HG02678 (cell line): ENCODE measurements around the gene OPCML.

Source experiments
- ATAC-seq: cut with Tn5 transposase; IDR thresholded peaks from one replicate; pipeline ENCODE4 v1.9.1; 2021; ENCODE audit warnings: mild to moderate bottlenecking, moderate library complexity; ENCODE audit not compliant: unreplicated experiment

Gene OPCML

DNA sequence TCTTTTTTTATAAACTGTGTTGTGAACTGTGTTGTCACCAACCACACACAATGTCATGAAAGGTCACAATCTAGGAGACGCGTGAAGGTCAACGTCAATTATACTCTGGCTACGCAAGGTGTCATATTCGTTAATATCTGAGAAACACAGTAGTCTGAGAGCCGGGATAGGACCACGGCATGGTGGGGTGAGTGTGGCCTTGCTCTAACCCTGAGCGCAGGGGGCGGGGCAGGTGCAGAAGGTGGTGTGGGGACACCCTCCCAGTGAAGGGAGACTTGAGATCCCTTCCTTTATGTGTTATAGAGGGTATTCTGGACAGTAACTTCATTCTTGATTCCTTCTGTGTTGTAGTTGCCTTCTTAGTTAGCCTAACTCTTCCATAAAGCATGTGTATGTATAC is 883.0 kb downstream of the OPCML start:
- ATAC-seq, result no peak

GRCh38 chr11:132648851-132649250 is 883.5 kb downstream of the OPCML start:
- no peak for ATAC-seq

GRCh38 chr11:132646890-132647289 is 885.4 kb downstream of the OPCML start:
- no peak for ATAC-seq

GRCh38 chr11:132644520-132645239 is 887.6 kb downstream of the OPCML start:
- no peak for ATAC-seq

GRCh38 chr11:132643239-132643638 is 889.1 kb downstream of the OPCML start:
- no peak for ATAC-seq

DNA sequence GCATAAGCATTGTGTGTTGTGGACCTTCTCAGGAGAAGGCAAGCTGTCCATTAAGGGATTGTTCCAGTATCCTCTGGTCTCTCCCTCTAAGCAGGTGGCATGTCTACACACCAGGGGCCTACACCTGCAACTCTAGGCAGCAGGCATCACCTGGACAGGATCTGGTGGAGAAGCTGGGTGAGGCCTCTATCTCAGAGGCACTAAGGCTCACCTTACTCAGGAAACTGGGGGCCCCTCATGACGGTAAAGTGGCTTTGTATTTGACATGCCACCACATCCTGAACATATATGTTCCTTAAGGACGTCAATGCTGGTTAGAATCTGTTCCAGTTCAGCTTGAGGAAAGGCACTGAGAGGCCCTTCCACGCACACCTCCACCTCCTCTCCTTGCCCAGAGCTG is 891.3 kb downstream of the OPCML start:
- ATAC-seq, result no peak

DNA sequence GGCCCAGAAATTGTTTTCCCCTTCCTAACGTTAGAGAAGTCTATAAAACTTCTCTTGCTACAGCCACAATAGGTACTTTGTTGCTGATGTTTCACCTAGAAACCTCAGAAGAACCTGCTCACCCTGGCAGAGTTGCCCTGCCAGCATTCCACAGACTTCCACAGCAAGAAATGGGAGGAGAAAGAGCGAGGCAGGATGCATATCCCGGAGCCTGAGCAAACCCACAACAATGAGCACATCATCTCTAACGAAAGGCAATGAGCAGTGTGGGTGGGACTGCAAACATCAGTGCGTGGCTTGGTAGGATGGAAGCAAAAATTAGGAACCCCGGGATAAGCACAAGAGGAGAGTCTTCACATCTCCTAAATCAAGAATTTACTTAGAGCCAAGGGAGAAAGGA is 892.3 kb downstream of the OPCML start:
- no peak for ATAC-seq

DNA sequence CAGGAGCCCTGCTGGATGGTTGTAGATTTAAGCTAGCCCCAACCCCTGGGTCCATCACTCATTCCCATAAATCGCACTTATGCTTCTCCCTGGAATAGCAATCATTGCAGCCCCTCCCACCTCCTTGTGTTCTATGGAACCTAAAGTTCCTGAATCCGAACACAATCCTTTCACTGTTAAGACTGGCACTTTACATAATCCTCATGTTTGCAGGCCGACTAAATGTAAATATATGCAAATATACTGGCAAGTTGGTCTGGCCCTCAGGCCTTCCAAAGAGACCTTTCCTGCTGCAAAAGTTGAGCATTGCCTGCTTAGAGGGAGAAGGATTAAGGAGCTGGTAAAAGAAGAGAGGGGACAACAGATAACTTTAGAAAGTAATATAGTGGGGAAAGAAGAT is 892.9 kb downstream of the OPCML start:
- ATAC-seq, result no peak

DNA sequence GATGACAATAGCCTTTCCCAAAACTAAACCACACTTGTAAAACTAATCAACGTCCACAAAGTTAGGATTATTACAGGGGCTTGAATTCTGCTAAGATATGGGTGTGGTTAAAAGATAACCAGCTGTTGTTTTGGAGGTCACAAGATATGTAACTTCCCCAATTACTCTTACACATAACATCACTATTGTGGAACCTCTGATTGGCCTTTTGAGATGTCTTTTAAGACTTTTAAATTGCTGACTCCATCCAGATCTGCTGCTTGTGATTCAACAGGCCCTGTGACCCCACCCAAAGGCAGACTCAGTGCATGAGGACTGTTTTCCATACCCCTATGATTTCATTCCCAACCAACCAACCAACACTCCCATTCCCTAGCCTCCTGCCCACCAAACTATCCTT is 893.9 kb downstream of the OPCML start:
- ATAC-seq, result no peak

DNA sequence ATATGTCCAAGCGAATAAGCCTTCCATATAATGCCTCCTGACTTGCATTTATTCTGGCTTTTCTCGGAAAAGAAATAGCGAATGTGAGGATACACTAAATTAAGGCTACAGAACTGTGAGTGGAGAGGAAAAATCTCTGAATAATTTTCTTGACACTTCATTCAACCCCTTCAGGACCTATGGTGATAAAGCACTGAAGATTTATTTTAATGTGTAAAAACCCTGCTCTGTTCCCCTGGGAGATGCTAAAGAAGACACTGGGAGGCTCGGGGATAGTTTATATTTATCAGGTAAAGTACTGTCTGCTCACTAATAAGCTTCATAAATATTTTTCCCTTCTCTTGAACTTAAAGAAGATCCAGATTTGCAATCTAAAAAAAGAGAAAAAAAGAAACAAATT is 895.8 kb downstream of the OPCML start:
- no peak for ATAC-seq

DNA sequence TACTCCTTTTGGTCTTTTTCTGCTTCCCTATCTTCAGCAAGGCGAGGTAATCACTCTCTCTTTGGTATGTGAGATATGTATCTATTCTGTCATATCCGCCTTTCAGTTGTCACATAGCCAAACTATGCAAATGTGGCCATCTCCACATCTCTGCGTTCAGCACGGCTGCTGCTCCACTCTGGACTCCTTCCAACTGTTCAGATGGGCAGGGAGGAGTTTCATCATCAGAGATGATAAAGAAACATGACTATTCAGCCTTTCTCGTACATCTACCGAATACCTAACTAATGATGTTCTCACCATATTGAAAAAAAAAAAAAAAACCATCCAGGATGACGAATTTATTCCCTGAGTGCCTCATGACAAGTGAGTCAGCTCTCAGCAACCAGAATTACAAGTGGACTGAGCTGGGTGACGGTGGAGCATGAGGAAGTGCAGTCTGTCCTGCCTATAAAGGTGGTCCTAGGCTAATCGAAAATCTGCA is 899.6 kb downstream of the OPCML start:
- no peak for ATAC-seq

DNA sequence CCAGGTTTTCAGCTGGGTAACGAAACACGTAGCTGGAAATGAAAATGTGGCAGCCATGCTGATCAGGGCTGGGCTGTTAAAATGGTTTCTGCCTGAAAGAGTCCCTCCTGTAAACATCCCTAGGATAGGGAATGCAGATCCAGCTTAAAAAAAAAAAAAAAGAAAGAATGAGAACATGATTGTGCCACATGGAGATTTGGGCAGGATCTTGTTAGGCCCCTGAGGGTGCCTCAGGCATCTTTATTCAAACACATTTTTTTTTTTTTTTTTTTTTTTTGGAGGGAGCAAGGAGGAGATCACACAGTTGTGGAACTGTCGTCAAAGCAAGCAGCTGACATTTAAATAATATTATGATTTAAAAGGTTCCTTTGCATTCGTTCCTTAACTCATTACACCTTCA is 900.3 kb downstream of the OPCML start:
- ATAC-seq, result no peak

GRCh38 chr11:132627981-132628380 is 904.3 kb downstream of the OPCML start:
- no peak for ATAC-seq

DNA sequence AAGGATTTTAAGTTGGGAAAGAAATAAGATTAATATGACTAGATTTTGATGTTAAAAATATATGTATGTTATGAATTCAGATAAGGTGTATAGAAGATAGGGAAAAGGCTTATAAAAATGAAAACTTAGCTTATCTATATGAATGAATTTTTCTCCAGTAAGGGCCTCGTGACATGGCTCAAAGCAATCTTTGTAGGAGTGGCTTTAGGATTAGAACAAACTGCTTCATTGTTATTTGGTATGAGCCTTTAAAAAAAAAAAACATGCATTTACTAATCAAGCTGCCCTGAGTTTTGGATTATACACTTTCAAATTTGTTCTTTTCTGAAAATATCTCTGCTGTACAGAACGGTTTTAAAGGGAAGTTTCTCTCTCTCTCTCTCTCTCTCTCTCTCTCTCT is 905.9 kb downstream of the OPCML start:
- ATAC-seq, result no peak

DNA sequence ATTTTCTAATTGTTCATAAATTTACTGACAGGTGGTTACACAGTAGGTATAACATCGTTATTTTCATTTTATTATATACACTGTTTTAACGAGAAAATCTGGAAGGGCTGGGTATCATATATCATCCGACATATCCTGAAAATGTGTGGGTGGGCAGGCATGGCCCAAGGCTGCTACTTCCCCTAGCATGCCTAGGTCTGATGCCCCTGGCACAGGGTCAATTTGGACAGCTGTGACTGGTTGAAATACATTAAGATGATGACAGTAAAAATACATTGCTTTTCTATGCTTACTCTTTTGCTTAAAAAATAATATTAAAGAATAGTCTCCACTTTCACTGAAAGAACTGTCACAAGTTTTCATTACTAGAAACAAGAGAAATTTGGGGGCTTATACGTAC is 908.8 kb downstream of the OPCML start:
- no peak for ATAC-seq

DNA sequence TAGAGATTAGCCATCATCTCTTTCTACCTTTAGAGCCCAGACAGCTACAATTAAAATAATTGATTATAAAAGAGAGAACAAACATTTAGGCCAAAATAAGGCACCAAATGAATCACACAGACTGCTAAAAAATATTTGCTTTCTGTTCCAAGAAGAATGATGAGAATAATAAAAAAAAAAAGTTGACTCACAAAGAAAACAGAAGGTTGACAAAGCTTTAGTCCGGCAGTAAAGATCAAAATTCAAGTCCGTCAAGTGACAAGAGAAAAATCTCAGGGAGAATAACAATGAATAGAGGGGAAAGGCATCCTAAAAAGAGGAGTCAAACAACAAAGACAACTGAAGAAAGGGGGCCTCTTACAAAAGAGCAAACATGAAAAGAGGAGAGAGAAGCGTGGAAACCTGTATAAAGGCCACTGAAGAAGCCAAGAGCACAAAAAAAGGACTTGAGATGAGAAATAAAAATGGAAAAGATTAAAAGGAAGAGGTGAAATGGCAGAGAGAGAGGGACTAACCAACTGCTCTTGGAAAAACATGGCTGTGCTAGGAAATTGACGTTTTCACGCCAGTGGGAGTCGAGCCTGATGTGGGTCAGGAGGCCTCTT is 910.2 kb downstream of the OPCML start:
- ATAC-seq, result no peak

GRCh38 chr11:132620423-132620822 is 911.9 kb downstream of the OPCML start:
- no peak for ATAC-seq

GRCh38 chr11:132610791-132611190 is 921.5 kb downstream of the OPCML start:
- no peak for ATAC-seq

DNA sequence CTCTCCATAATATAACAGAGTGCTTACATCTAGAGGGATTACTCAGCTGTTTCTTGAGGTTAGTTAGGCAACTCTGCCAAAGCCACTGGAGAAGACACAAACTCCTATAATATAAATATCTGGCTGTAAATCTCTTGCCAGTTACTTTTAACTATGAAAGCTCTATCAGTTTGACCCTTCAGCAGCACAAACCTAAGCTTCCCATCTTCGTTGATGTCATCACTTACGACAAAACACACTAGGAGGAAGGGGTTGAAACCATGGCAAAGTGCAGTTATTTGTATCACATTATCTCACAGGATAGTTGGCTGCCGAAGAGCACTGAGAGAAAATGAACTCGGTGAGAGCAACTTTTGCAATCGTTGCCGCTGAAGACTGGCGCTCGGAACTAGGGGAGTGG is 922.1 kb downstream of the OPCML start:
- no peak for ATAC-seq

GRCh38 chr11:132607575-132607974 is 924.7 kb downstream of the OPCML start:
- ATAC-seq, result no peak

GRCh38 chr11:132605825-132606570 is 926.3 kb downstream of the OPCML start:
- no peak for ATAC-seq

GRCh38 chr11:132604431-132604830 is 927.9 kb downstream of the OPCML start:
- no peak for ATAC-seq
